IPS-18c (cell line): ENCODE measurements around the gene SLC22A23.

Experiments
- H3K4me3 ChIP-seq: 2 replicates; pipeline ENCODE4 v1.7.0; 2013; ENCODE audit warnings: low read depth, mild to moderate bottlenecking, low read length, moderate library complexity; ENCODE audit not compliant: insufficient read depth
- H3K9me3 ChIP-seq: one replicate; pipeline ENCODE4 v1.6.1; 2013; ENCODE audit warnings: mild to moderate bottlenecking, low read length, moderate library complexity; ENCODE audit not compliant: control insufficient read depth, insufficient read depth

SLC22A23 gene

DNA sequence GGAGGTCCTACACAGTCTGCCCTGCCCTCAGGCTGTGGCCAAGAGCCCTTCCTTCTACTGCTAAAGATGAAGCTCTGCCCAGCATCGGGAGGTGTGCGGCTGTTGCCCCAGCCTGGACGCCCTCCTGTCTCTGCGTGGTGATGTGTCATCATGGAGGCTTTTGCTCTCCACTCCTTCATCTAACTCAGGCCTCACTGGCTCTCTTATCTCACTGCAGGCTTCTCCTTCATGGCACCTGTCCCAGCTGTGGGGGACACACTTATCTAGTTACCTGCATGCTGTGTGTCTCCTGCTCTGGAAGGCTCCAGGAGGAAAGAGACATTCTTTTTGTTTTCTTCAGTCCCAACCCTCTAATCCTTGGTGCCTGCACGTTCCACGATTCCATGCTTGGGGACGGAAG lies 109.0 kb downstream of the SLC22A23 start:
- H3K4me3 ChIP-seq, result no peak overlapping the region

DNA sequence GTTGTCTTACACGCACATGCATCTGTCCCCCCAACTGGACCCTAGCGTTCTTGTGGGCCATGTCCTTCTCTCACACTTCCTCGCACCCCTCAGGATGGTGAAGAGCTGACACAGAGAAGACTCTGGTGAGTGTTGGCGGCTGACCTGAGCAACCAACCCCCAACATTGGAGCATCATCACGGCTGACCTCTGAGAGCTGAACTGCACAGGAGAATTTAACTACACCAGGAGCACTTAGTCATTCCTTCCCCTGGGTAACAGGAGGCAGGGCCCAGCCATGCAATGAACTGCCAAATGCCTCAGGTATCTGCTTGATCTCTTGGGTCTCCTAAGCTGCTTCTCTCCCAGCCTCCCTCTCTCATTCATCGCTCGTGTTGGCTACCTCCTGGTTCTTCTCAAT lies 109.6 kb downstream of the SLC22A23 start:
- Histone ChIP-seq H3K9me3 (no peaks in the 10 kb centered on the region), H3K4me3 (no peak overlapping the region)

More for the DNA sequence above, 109.0 kb downstream of the SLC22A23 start:
- H3K9me3 ChIP-seq, result no peaks in the 10 kb centered on the region

- Histone ChIP-seq H3K9me3 (no peaks in the 10 kb centered on the region), H3K4me3 (no peak overlapping the region)
Observed at GRCh38 chr6:3346476-3346875, 110.4 kb downstream of the SLC22A23 start.

GRCh38 chr6:3345836-3346235 lies 111.0 kb downstream of the SLC22A23 start:
- Histone ChIP-seq H3K4me3 (no peak overlapping the region), H3K9me3 (no peaks in the 10 kb centered on the region)

DNA sequence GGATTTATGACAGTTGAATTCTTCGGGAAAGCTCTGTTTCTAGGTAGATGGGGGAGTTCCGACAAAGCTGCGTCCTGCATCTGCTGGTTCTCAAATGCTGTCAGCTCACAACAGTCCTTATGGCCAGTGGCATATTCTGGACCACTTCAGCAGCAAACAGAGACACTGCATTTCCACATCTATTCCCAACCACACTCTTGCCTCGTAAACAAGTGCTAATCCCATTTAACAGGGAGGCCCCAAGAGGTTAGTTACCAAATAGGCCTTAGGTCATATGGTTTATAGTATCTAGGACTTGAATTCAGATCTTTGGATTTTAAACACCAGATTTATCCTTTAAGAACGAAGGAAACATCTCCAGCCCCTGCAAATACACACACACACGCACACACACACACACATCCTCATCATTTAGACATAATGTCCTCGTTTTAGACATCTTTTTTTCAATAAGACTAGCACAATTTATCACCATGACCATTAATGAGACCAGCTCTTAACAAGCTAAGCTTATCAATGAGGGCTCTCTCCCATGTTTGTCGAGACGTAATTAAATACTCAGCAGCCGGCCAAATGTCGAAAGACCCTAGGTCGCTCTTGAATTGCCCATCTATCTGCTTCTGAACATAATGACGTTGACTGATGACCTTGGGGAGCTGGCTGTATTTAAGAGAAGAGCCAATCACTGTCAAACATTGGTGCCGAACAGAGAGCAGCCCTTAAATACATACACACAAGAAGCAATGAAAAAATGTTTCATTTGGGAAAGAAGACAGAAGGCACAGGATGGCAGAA lies 113.6 kb downstream of the SLC22A23 start:
- H3K4me3 ChIP-seq, result no peak overlapping the region
- H3K9me3 ChIP-seq, result no peaks in the 10 kb centered on the region

DNA sequence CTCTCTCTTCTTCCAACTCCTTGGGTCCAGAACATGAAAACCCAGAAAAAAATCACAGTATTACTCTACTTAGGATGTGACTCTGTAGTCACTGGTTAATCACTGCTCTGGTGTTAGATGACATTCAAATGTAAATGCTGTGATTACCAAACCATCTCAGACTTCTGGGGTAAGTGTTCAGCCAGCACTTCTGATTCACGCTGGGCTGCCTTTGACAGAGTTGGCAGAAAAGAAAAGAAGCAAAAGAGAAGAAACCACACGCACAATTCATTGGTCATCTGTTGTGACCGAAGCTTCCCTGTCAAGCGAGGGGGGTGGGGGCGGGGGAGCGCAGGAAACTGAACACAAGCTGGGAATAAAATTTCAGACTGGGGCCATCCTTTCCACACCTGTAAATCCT lies 115.4 kb downstream of the SLC22A23 start:
- H3K4me3 ChIP-seq, result no peak overlapping the region
- no peaks in the 10 kb centered on the region for H3K9me3 ChIP-seq

DNA sequence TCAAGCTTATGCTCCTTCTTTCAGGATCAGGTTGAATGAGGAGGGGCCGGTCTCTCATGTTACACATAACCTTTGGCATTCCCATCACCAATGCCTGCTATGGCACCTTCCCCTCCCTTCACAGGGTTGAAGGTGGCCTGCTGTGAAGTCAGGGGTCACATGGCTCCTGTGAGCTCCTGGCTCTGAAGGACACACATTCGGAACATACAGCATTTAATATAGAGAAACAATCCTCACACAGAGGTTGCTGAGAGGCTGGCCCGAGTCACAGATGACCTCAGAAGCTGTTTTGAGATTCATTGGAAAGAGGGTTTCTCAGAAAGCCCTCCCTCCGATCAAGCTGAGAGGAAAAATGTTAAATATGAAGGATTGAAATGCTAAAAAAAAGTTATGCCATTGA lies 116.0 kb downstream of the SLC22A23 start:
- H3K4me3 ChIP-seq, result no peak overlapping the region
- H3K9me3 ChIP-seq, result no peaks in the 10 kb centered on the region

DNA sequence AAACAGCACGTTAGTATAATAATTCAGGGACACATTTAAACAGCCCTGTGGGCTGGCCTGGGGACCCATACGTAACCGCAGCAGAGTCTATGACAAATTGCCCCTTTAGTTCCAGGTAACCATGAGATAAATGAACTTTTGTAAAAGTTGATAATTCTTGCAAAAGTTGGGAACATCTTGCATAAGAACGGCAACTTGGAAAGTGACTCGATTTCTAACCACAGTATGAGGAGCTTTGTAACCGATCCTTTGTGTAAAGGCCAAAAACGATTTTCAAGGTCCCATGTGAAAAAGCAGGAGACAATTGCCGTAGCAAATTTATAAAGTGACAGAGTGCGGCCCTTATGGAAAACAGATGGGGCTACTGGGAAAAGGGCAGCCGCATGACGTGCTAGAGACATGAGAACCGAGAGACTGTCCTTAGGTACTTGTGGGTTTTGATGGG lies 116.5 kb downstream of the SLC22A23 start:
- H3K9me3 ChIP-seq, result no peaks in the 10 kb centered on the region
- H3K4me3 ChIP-seq, result no peak overlapping the region

- Histone ChIP-seq H3K9me3 (no peaks in the 10 kb centered on the region), H3K4me3 (no peak overlapping the region)
Observed at GRCh38 chr6:3339811-3340210, 117.0 kb downstream of the SLC22A23 start.

GRCh38 chr6:3337521-3338350 lies 119.1 kb downstream of the SLC22A23 start:
- no peak overlapping the region for H3K4me3 ChIP-seq
- H3K9me3 ChIP-seq, result no peaks in the 10 kb centered on the region

DNA sequence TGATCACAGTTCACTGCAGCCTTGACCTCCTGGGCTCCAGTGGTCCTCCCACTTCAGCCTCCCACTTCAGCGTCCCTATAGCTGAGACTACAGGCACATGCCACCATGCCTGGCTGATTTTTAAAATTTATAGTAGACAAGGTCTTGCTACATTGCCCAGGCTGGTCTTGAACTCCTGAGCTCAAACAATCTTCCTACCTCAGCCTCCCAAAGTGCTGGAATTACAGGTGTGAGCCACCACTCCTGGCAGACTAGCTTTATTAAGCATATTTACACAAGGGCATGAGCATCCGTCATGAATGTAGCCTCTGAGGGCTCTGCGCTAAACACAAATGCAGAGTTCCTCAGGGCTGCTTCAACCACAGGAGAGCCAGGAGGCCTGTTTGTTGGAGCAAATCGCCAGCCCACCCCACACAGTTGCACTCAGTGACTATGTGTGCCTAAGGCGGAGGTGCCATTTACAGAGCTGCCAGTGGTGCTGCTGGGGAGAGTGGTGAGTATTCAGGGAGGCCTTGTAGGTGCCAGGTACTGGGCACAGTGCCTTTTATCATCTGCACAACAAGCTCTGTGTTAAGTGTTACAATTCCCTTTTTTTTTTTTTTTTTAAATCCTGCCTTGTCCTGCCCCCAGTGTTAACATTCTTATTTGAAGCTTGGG lies 119.9 kb downstream of the SLC22A23 start:
- Histone ChIP-seq H3K9me3 (no peaks in the 10 kb centered on the region), H3K4me3 (no peak overlapping the region)

DNA sequence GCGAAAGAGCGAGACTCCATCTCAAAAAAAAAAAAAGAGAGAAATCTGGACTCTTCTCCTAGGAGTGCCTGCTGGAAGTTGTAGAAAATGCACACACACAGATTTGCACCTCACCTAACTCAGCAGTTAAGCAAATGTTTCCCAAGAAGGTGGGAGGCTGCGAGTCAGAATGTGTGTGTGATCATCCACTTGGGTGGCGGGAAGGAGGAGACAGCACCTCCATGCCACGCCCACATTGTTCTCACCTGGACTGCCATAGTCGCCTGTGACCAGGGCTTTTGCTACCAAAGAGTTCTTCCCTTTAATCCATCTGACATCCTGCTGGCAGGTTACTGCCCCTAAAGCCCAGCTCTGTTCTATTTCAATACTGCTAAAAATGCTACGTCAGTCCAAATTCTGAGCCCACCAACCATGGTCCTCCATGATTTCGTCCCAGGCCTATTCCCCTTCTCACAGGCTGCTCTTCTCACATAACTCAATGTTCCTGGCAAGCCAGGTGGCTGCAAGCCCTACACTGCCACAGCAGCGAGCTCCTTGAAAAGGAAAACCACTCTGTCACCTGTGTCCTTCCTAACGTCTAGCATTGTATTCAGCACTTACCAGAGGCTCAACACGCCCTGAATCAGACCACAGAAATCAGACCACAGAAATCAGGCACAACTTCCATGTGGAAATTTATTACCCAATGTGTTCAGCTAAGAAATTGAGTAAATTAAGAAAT lies 120.6 kb downstream of the SLC22A23 start:
- Histone ChIP-seq H3K4me3 (no peak overlapping the region), H3K9me3 (no peaks in the 10 kb centered on the region)

GRCh38 chr6:3335169-3335568 lies 121.7 kb downstream of the SLC22A23 start:
- no peak overlapping the region for H3K4me3 ChIP-seq
- H3K9me3 ChIP-seq, result no peaks in the 10 kb centered on the region

DNA sequence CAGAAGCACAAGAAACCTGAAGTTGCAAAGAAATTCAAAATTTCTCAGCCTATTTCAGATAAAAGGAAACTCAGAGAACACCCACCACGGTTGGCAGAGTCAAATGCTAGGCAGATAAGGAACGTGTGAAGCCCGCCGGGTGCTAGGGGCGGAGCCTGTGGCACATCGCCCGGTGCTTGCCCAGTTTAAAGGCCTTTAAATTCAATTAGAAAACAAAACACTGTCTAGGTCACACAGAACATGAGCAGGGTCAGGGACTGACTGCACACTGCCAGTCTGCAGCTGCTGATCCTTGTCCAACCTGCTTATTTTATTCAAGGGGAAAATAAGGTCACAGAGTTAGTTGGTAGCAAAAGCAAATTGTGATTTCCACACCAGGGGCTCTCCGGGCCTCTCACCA lies 122.3 kb downstream of the SLC22A23 start:
- Histone ChIP-seq H3K9me3 (no peaks in the 10 kb centered on the region), H3K4me3 (no peak overlapping the region)

- no peak overlapping the region for H3K4me3 ChIP-seq
- H3K9me3 ChIP-seq, result no peaks in the 10 kb centered on the region
Observed at GRCh38 chr6:3333263-3333662, 123.6 kb downstream of the SLC22A23 start.

- no peak overlapping the region for H3K4me3 ChIP-seq
- H3K9me3 ChIP-seq, result no peaks in the 10 kb centered on the region
Observed at GRCh38 chr6:3331971-3332370, 124.9 kb downstream of the SLC22A23 start.

DNA sequence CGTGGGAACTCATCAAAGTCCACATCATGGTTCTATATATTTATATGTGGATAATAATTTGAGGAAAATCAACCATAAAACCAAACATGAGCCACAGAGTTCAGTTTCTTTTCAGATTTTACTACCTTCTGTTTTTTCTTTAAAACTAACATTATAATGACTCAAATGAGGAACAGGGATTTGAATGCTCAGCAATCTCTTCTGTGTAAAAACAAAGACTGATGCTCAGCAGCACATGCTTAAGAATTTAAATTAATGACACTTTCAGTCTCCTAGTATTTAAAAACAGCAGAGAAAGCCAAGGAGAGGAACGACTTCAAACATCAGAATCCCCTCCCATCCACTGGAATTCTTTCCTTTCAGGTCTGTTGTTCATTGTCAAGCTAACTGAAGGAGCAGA lies 125.4 kb downstream of the SLC22A23 start:
- Histone ChIP-seq H3K4me3 (no peak overlapping the region), H3K9me3 (no peaks in the 10 kb centered on the region)
